WTC11 (cell line): Measurements from ENCODE around the gene UCHL1. TPM values are rescaled to one million over a fixed set of nuclear protein-coding genes. Genes with fewer than 3 reads are reported as not detected.

ENCODE experiments used
- ATAC-seq: fragments of 200-7000 bp; cut with Tn5 transposase; 2 replicates; pipeline ENCODE4 v1.10.0; 2021; ENCODE audit warnings: mild to moderate bottlenecking, moderate library complexity
- CTCF ChIA-PET: fragments of 300-600 bp; sonication (Branson Sonifier 250); formaldehyde crosslinking; loops from one replicate; lab custom pipeline; 2021; ENCODE audit warnings: antibody characterized with exemption; lab: Charles Lee
- POLR2A ChIA-PET: fragments of 350-600 bp; sonication (Branson Sonifier 250); formaldehyde crosslinking; loops from one replicate; lab custom pipeline; 2021; ENCODE audit warnings: antibody characterized with exemption; lab: Charles Lee
- DNase-seq: peaks from one replicate; pipeline ENCODE4 v3.0.0; 2021; ENCODE audit warnings: low spot score
- H3K27ac Mint-ChIP-seq: 2 replicates; pipeline ENCODE4 v1.8.0; 2021; ENCODE audit warnings: mixed read lengths
- H3K27me3 Mint-ChIP-seq: 2 replicates; pipeline ENCODE4 v1.8.0; 2021; ENCODE audit warnings: low read depth, mild to moderate bottlenecking, moderate library complexity, mixed read lengths
- H3K36me3 Mint-ChIP-seq: 2 replicates; pipeline ENCODE4 v1.8.0; 2021; ENCODE audit warnings: mixed read lengths
- H3K4me1 Mint-ChIP-seq: 2 replicates; pipeline ENCODE4 v1.8.0; 2022; ENCODE audit warnings: mixed read lengths
- H3K4me3 Mint-ChIP-seq: 2 replicates; pipeline ENCODE4 v1.8.0; 2021; ENCODE audit warnings: mild to moderate bottlenecking, moderate library complexity, mixed read lengths
- H3K9me3 Mint-ChIP-seq: 2 replicates; pipeline ENCODE4 v1.8.0; 2021; ENCODE audit warnings: mixed read lengths
- EMX1 ChIP-seq: fragments of 250-450 bp; sonication (Bioruptor Pico); IDR thresholded peaks from 2 replicates; pipeline ENCODE4 v1.8.0; 2021; ENCODE audit warnings: mild to moderate bottlenecking
- ERG ChIP-seq: fragments of 250-450 bp; sonication (Bioruptor Pico); IDR thresholded peaks from 2 replicates; pipeline ENCODE4 v1.8.0; 2021; ENCODE audit warnings: mild to moderate bottlenecking
- FOXP1 ChIP-seq: sonication (generic); formaldehyde crosslinking; IDR thresholded peaks from 2 replicates; pipeline ENCODE4 v1.8.0; 2022; ENCODE audit warnings: missing genetic modification reagents, mild to moderate bottlenecking, moderate library complexity, borderline replicate concordance
- KAT7 ChIP-seq: sonication (generic); formaldehyde crosslinking; IDR thresholded peaks from 2 replicates; pipeline ENCODE4 v1.8.1; 2023; ENCODE audit warnings: missing genetic modification reagents, mild to moderate bottlenecking, borderline replicate concordance
- MXD4 ChIP-seq: fragments of 250-450 bp; sonication (Bioruptor Pico); IDR thresholded peaks from 2 replicates; pipeline ENCODE4 v1.8.0; 2021; ENCODE audit warnings: mild to moderate bottlenecking, moderate library complexity, borderline replicate concordance
- NFATC4 ChIP-seq: fragments of 250-450 bp; sonication (Bioruptor Pico); IDR thresholded peaks from 2 replicates; pipeline ENCODE4 v1.9.0; 2021; ENCODE audit warnings: mild to moderate bottlenecking
- OVOL2 ChIP-seq: fragments of 250-450 bp; sonication (Bioruptor Pico); IDR thresholded peaks from 2 replicates; pipeline ENCODE4 v1.9.0; 2021; ENCODE audit warnings: mild to moderate bottlenecking, borderline replicate concordance
- PRRX2 ChIP-seq: fragments of 250-450 bp; sonication (Bioruptor Pico); IDR thresholded peaks from 2 replicates; pipeline ENCODE4 v1.8.0; 2021; ENCODE audit warnings: mild to moderate bottlenecking
- USF2 ChIP-seq: sonication (generic); formaldehyde crosslinking; IDR thresholded peaks from 2 replicates; pipeline ENCODE4 v1.8.1; 2023; ENCODE audit warnings: mild to moderate bottlenecking, missing genetic modification reagents, moderate library complexity
- ZBTB43 ChIP-seq: sonication (generic); formaldehyde crosslinking; IDR thresholded peaks from 2 replicates; pipeline ENCODE4 v1.8.1; 2023; ENCODE audit warnings: mild to moderate bottlenecking, missing genetic modification reagents
- ZNF219 ChIP-seq: sonication (generic); formaldehyde crosslinking; IDR thresholded peaks from 2 replicates; pipeline ENCODE4 v1.8.0; 2023; ENCODE audit warnings: missing genetic modification reagents, mild to moderate bottlenecking, borderline replicate concordance
- ZNF317 ChIP-seq: sonication (generic); formaldehyde crosslinking; IDR thresholded peaks from 2 replicates; pipeline ENCODE4 v1.8.1; 2023; ENCODE audit warnings: low read depth, mild to moderate bottlenecking, moderate library complexity, missing genetic modification reagents, borderline replicate concordance
- ZNF396 ChIP-seq: fragments of 250-450 bp; sonication (Bioruptor Pico); IDR thresholded peaks from 2 replicates; pipeline ENCODE4 v1.8.0; 2021; ENCODE audit warnings: mild to moderate bottlenecking, moderate library complexity, borderline replicate concordance
- ZNF532 ChIP-seq: fragments of 250-450 bp; sonication (Bioruptor Pico); IDR thresholded peaks from 2 replicates; pipeline ENCODE4 v1.9.0; 2021; ENCODE audit warnings: mild to moderate bottlenecking, borderline replicate concordance
- ZNF671 ChIP-seq: fragments of 250-450 bp; sonication (Bioruptor Pico); IDR thresholded peaks from 2 replicates; pipeline ENCODE4 v1.8.0; 2021; ENCODE audit warnings: mild to moderate bottlenecking
- ZSCAN18 ChIP-seq: fragments of 250-450 bp; sonication (Bioruptor Pico); IDR thresholded peaks from 2 replicates; pipeline ENCODE4 v2.1.2; 2022; ENCODE audit warnings: mild to moderate bottlenecking, moderate library complexity
- total RNA-seq: library from RNA; stranded (reverse); gene quantifications from 3 replicates; pipeline ENCODE4 v1.2.3, GENCODE V29; 2021
- TF ChIP-seq, protein P1 (sequence below): sonication (generic); formaldehyde crosslinking; conservative IDR thresholded peaks from 2 replicates; pipeline ENCODE4 v1.8.1; 2022; ENCODE audit warnings: mild to moderate bottlenecking, missing genetic modification reagents
- TF ChIP-seq, protein P2 (sequence below): sonication (generic); formaldehyde crosslinking; IDR thresholded peaks from 2 replicates; pipeline ENCODE4 v1.8.0; 2022; ENCODE audit warnings: mild to moderate bottlenecking, missing genetic modification reagents

UCHL1 gene
- total RNA-seq, 1 experiment from 2014 or later, result 548 TPM

DNA sequence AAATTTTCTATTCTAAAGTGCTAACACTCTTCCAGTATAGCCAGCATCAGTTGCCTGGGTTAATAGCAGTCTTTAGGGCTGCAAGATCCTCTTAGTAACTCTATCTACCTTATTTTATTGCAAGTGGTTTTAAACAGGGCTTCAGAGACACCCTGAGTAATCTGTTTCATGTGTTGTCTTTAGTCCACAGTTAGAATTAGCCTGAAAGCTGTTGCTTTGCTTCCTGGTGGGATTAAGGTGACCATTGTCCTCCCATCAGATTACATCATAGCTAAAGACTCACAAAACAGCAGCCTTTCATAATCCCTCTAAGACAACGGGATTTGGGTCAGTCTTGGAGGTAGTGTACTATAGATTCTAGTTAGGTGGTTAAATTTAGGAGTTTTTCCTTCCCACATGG is 7.5 kb downstream of the UCHL1 start:
- ChIA-PET CTCF (no interaction called here), POLR2A (no interaction called here)

GRCh38 chr4:41267997-41268396 is 11.3 kb downstream of the UCHL1 start:
- H3K9me3 Mint-ChIP-seq, result peaks cover 2% of the 10 kb centered on the region; the same call in 1 of the 2 replicates
- H3K4me1 Mint-ChIP-seq, result no peaks in the 10 kb centered on the region
- TF ChIP-seq OVOL2 (CRISPR knock-in tag) (no peak), ZNF396 (no peak), MXD4 (no peak), KAT7 (CRISPR knock-in tag) (no peak), ZNF219 (no peak), ZNF532 (CRISPR knock-in tag) (no peak), ZSCAN18 (CRISPR knock-in tag) (no peak), ZNF317 (CRISPR knock-in tag) (no peak)
- TF ChIP-seq, protein P1, sequence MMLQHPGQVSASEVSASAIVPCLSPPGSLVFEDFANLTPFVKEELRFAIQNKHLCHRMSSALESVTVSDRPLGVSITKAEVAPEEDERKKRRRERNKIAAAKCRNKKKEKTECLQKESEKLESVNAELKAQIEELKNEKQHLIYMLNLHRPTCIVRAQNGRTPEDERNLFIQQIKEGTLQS (CRISPR knock-in tag), result no peak
- ATAC-seq, result no peak
- POLR2A ChIA-PET, result interaction anchor here (2.4 kb wide), 1 partner anchor 9 kb away, joined by 9 read pairs; no protein-coding TSS in a partner anchor
- CTCF ChIA-PET, result no interaction called here
- no peak overlapping the region for H3K4me3 Mint-ChIP-seq
- H3K27ac Mint-ChIP-seq, result no peak overlapping the region
- H3K36me3 Mint-ChIP-seq, result peaks cover 65% of the 10 kb centered on the region
- no peak for DNase-seq
- no peaks in the 10 kb centered on the region for H3K27me3 Mint-ChIP-seq

More for the DNA sequence above, 7.5 kb downstream of the UCHL1 start:
- DNase-seq, result no peak
- Mint-ChIP-seq H3K36me3 (peaks cover 94% of the 10 kb centered on the region), H3K27me3 (no peaks in the 10 kb centered on the region), H3K4me1 (peaks cover 5% of the 10 kb centered on the region), H3K4me3 (no peak overlapping the region), H3K9me3 (no peaks in the 10 kb centered on the region), H3K27ac (no peak overlapping the region)
- no peak for ATAC-seq
- no peak for TF ChIP-seq ZNF219
- no peak for TF ChIP-seq FOXP1 (CRISPR knock-in tag)
- TF ChIP-seq, protein P2, sequence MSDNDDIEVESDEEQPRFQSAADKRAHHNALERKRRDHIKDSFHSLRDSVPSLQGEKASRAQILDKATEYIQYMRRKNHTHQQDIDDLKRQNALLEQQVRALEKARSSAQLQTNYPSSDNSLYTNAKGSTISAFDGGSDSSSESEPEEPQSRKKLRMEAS (CRISPR knock-in tag), result no peak
- TF ChIP-seq USF2 (CRISPR knock-in tag), result no peak
- TF ChIP-seq, all 79 proteins: peak for 0

DNA sequence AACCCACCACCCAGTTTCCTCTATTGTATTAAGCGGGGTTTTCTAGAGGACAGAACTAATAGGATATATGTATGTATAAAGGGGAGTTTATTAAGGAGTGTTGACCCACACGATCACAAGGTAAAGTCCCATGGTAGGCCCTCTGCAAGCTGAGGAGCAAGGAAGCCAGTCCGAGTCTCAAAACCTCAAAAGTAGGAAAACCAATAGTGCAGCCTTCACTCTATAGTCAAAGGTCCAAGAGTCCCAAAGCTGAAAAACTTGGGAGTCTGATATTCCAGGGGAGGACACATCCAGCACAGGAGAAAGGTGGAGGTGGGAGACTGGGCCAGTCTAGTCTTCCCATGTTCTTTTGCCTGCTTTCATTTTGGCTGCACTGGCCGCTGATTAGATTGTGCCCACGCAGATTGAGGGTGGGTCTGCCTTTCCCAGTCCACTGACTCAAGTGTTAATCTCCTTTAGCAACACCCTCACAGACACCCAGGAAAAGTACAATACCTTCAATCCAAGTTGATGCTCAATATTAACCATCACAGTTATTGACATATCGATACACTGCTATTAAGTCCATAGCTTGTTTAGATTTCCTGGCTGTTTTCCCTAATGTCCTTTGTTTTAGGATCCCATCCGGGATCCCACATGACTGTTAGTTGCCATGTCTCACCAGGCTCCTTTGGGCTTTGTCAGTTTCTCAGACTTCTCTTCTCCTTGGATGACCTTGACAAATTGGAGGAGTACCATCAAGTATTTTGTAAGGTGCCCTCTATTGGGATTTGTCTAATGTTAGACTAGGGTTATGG is 12.2 kb downstream of the UCHL1 start:
- peaks cover 55% of the 10 kb centered on the region for H3K36me3 Mint-ChIP-seq
- ATAC-seq (peak; percentile 46), DNase-seq (no peak)
- POLR2A ChIA-PET, result interaction anchor here (2.4 kb wide), 1 partner anchor 10 kb away, joined by 9 read pairs; no protein-coding TSS in a partner anchor
- no peak overlapping the region for H3K4me3 Mint-ChIP-seq
- CTCF ChIA-PET, result no interaction called here
- peaks cover 2% of the 10 kb centered on the region; the same call in 1 of the 2 replicates for H3K9me3 Mint-ChIP-seq
- no peaks in the 10 kb centered on the region for H3K27me3 Mint-ChIP-seq
- no peak overlapping the region for H3K27ac Mint-ChIP-seq
- no peaks in the 10 kb centered on the region for H3K4me1 Mint-ChIP-seq
- TF ChIP-seq ZBTB43 (CRISPR knock-in tag) (no peak), PRRX2 (CRISPR knock-in tag) (peak; percentile 72), ERG (CRISPR knock-in tag) (peak; percentile 52; the same call in 1 of the 2 replicates), EMX1 (peak; percentile 76; the same call in 1 of the 2 replicates), ZNF671 (0 out of 2 replicates have a peak, but pooled peaks have one; percentile 33), NFATC4 (CRISPR knock-in tag) (peak; percentile 38)
